Calu3 (cell line): ENCODE measurements around the gene CALN1. TPM values are rescaled to one million over a fixed set of nuclear protein-coding genes. Genes with fewer than 3 reads are reported as not detected.

ENCODE experiments used
- BruUV-seq: library from RNA; stranded (reverse); fragments of 400-500 nt; replicated peaks from 2 replicates; lab custom pipeline; 2021; lab: Mats Ljungman, UMichigan
- CTCF ChIA-PET: fragments of 300-600 bp; sonication (Branson Sonifier 250); formaldehyde crosslinking; loops from one replicate; lab custom pipeline; 2022; ENCODE audit warnings: antibody characterized with exemption; lab: Charles Lee
- DNase-seq: peaks from one replicate; pipeline ENCODE4 v3.0.0; 2022
- H3K27ac Mint-ChIP-seq: one replicate; pipeline ENCODE4 v1.8.0; 2022; ENCODE audit warnings: mixed read lengths; ENCODE audit not compliant: unreplicated experiment
- H3K27me3 Mint-ChIP-seq: one replicate; pipeline ENCODE4 v1.8.0; 2022; ENCODE audit warnings: mixed read lengths; ENCODE audit not compliant: unreplicated experiment
- H3K36me3 Mint-ChIP-seq: one replicate; pipeline ENCODE4 v1.8.0; 2022; ENCODE audit warnings: mild to moderate bottlenecking, moderate library complexity, mixed read lengths; ENCODE audit not compliant: insufficient read depth, unreplicated experiment
- H3K4me1 Mint-ChIP-seq: one replicate; pipeline ENCODE4 v1.8.0; 2022; ENCODE audit warnings: mild to moderate bottlenecking, low read depth, mixed read lengths; ENCODE audit not compliant: unreplicated experiment
- H3K4me3 Mint-ChIP-seq: one replicate; pipeline ENCODE4 v1.8.0; 2022; ENCODE audit warnings: mild to moderate bottlenecking, low read depth, moderate library complexity, mixed read lengths; ENCODE audit not compliant: unreplicated experiment
- H3K9me3 Mint-ChIP-seq: one replicate; pipeline ENCODE4 v1.8.0; 2022; ENCODE audit warnings: low read depth, mixed read lengths; ENCODE audit not compliant: unreplicated experiment
- intact Hi-C: fragments of 100-400 bp; cut with micrococcal nuclease; formaldehyde crosslinking; loops from one replicate; pipeline ENCODE4 v1.10.0; 2022; ENCODE audit not compliant: unreplicated experiment
- total RNA-seq: library from RNA; stranded (reverse); gene quantifications from 2 replicates; pipeline ENCODE4 v1.2.3, GENCODE V29; 2022
- TF ChIP-seq, protein P1 (sequence below): fragments of 200-600 bp; IDR thresholded peaks from one replicate; pipeline ENCODE4 v1.8.0; 2022; ENCODE audit warnings: antibody characterized with exemption; ENCODE audit not compliant: unreplicated experiment

Gene CALN1
- total RNA-seq, 1 experiment from 2014 or later, result not detected

DNA sequence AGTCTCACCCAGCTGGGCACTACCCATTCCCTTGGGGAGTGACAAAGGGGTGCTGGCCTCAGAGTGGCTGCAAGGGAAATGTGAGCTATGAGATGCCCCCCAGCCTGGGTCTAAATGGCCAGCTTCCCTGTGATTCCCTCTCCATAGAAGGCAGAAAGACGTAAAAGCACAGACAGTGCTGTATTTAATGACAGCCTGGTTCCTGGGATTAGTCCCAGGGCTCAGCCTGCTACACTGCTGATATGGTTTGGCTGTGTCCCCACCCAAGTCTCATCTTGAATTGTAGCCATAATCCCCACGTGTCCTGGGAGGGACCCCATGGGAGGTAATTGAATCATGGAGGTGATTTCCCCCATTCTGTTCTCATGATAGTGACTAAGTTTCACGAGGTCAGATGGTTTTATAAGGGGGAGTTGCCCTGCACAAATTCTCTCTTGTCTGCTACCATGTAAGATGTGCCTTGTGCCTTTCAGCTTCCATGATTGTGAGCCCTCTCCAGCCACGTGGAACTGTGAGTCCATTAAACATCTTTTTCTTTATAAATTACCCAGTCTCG lies 23.9 kb upstream of the CALN1 start:
- no peak overlapping the region for H3K4me3 Mint-ChIP-seq
- H3K36me3 Mint-ChIP-seq, result no peaks in the 10 kb centered on the region
- intact Hi-C loops, result no loop called here
- H3K4me1 Mint-ChIP-seq, result no peaks in the 10 kb centered on the region
- CTCF ChIA-PET, result no interaction called here
- no peak overlapping the region for H3K27ac Mint-ChIP-seq
- TF ChIP-seq, protein P1, sequence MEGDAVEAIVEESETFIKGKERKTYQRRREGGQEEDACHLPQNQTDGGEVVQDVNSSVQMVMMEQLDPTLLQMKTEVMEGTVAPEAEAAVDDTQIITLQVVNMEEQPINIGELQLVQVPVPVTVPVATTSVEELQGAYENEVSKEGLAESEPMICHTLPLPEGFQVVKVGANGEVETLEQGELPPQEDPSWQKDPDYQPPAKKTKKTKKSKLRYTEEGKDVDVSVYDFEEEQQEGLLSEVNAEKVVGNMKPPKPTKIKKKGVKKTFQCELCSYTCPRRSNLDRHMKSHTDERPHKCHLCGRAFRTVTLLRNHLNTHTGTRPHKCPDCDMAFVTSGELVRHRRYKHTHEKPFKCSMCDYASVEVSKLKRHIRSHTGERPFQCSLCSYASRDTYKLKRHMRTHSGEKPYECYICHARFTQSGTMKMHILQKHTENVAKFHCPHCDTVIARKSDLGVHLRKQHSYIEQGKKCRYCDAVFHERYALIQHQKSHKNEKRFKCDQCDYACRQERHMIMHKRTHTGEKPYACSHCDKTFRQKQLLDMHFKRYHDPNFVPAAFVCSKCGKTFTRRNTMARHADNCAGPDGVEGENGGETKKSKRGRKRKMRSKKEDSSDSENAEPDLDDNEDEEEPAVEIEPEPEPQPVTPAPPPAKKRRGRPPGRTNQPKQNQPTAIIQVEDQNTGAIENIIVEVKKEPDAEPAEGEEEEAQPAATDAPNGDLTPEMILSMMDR, result no peak
- no peaks in the 10 kb centered on the region for H3K9me3 Mint-ChIP-seq
- no TSS peak for BruUV-seq
- DNase-seq, result no peak
- H3K27me3 Mint-ChIP-seq, result no peaks in the 10 kb centered on the region

DNA sequence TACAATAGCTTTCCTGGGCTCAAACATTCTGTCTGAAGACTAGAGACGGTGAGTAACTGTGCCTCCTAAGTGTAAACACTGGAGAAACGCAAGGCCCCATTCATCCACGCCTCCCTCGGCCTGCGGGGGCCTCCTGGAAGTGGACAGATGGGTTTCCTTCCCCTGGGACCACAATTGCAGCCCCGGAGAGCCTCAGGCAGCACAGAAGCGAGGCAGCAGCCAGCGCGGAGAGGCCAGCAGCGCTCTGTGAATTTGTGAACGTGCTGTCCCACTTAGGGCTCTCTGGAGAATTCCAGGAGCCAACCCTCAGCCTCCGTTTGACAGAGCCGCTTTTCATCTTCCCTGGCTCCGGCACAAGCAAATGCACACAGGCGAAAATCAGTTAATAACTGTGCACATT lies 23.2 kb upstream of the CALN1 start:
- TF ChIP-seq, protein P1, result no peak
- Mint-ChIP-seq H3K27me3 (no peaks in the 10 kb centered on the region), H3K9me3 (no peaks in the 10 kb centered on the region), H3K36me3 (no peaks in the 10 kb centered on the region), H3K4me1 (no peaks in the 10 kb centered on the region), H3K27ac (no peak overlapping the region), H3K4me3 (no peak overlapping the region)
- CTCF ChIA-PET, result interaction anchor here (0.5 kb wide), 1 partner anchor 15 kb away, joined by 3 read pairs; no protein-coding TSS in a partner anchor
- BruUV-seq, result no TSS peak
- no peak for DNase-seq
- intact Hi-C loops, result no loop called here

DNA sequence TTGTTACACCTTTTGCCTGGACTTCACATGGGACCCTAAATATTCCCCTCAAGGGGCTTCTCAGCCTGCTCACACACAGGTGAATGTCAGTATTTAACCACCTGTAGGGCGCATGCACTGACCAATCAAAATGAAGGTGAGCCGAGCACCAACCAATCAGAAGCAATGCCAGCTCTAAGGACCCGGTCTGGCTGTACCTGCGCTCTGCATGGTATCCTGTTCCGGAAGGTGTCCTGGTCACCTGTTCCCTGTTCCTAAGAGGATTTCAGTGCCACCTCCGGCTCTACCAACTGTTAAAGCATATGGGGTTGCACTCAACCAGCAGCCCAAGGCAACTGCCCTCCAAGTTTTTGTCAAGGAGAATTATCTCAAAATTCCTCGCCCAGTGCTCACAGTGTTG lies 18.4 kb upstream of the CALN1 start:
- Mint-ChIP-seq H3K9me3 (no peaks in the 10 kb centered on the region), H3K27me3 (no peaks in the 10 kb centered on the region), H3K4me1 (no peaks in the 10 kb centered on the region), H3K27ac (no peak overlapping the region), H3K36me3 (no peaks in the 10 kb centered on the region), H3K4me3 (no peak overlapping the region)
- no TSS peak for BruUV-seq
- CTCF ChIA-PET, result interaction anchor here (0.7 kb wide), 1 partner anchor 25 kb away, joined by 8 read pairs; no protein-coding TSS in a partner anchor
- intact Hi-C loops, result no loop called here
- TF ChIP-seq, protein P1, result no peak
- no peak for DNase-seq

DNA sequence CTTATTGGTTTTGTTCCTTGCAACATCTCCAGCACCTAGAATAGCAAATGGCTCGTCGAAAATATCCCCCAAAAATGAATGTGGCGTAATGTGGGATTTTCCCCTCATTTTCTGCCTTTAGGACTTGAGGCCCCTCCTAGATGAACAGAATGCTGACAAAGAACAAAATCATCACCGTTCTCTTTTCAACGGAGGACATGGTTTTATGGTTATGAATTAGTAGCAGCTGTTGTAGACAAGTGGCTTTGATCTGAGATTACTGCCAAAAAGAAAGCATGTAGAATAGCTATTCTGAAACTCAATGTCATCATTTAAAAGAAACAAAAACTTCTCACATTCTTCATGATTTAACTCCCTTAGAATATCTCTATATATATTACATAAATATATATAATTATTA lies 17.2 kb upstream of the CALN1 start:
- H3K27ac Mint-ChIP-seq, result no peak overlapping the region
- CTCF ChIA-PET, result no interaction called here
- H3K4me3 Mint-ChIP-seq, result no peak overlapping the region
- no TSS peak for BruUV-seq
- H3K36me3 Mint-ChIP-seq, result no peaks in the 10 kb centered on the region
- intact Hi-C loops, result no loop called here
- no peaks in the 10 kb centered on the region for H3K9me3 Mint-ChIP-seq
- TF ChIP-seq, protein P1, result no peak
- no peak for DNase-seq
- H3K27me3 Mint-ChIP-seq, result no peaks in the 10 kb centered on the region
- no peaks in the 10 kb centered on the region for H3K4me1 Mint-ChIP-seq
